Measurements from ENCODE around the gene MINK1.

MINK1 gene

GRCh38 chr17:4940555-4941318 lies 107.6 kb downstream of the MINK1 start:
- H3K9me3 ChIP-seq (ENCODE audit: control insufficient read depth, insufficient read depth, low read length), result no peaks in the 10 kb centered on the region
- no peaks in the 10 kb centered on the region for H3K27me3 ChIP-seq (ENCODE audit: control insufficient read depth, insufficient read depth, low read length)
- no CpG with 5 or more reads among the region's 29 CpGs for WGBS (ENCODE audit: insufficient coverage, insufficient read length)

GRCh38 chr17:4941319-4941610 lies 108.1 kb downstream of the MINK1 start:
- Histone ChIP-seq H3K36me3 (ENCODE audit: control insufficient read depth, insufficient read depth, low read length) (peaks cover 27% of the 10 kb centered on the region; the same call in 1 of the 2 replicates), H3K27me3 (ENCODE audit: control insufficient read depth, insufficient read depth, low read length) (no peaks in the 10 kb centered on the region), H3K4me1 (ENCODE audit: control insufficient read depth, insufficient read depth, low read length) (peaks cover 8% of the 10 kb centered on the region), H3K4me3 (ENCODE audit: low read length) (peak overlapping the region; percentile 68; the same call in 1 of the 2 replicates), H3K9me3 (ENCODE audit: control insufficient read depth, insufficient read depth, low read length) (no peaks in the 10 kb centered on the region), H3K27ac (ENCODE audit: low read length) (no peak overlapping the region)
- WGBS (ENCODE audit: insufficient coverage, insufficient read length), result no CpG with 5 or more reads among the region's 4 CpGs
- DNase-seq (ENCODE audit: low read depth, low spot score), result no peak

More at GRCh38 chr17:4940555-4941318, 107.6 kb downstream of the MINK1 start:
- no peak overlapping the region for H3K27ac ChIP-seq (ENCODE audit: low read length)
- DNase-seq (ENCODE audit: low read depth, low spot score), result no peak
- peaks cover 21% of the 10 kb centered on the region; the same call in 1 of the 2 replicates for H3K36me3 ChIP-seq (ENCODE audit: control insufficient read depth, insufficient read depth, low read length)
- H3K4me3 ChIP-seq (ENCODE audit: low read length), result peak overlapping the region; percentile 68
- peaks cover 6% of the 10 kb centered on the region for H3K4me1 ChIP-seq (ENCODE audit: control insufficient read depth, insufficient read depth, low read length)

GRCh38 chr17:4942760-4943508 lies 109.8 kb downstream of the MINK1 start:
- WGBS (ENCODE audit: insufficient coverage, insufficient read length), result no CpG with 5 or more reads among the region's 13 CpGs
- H3K36me3 ChIP-seq (ENCODE audit: control insufficient read depth, insufficient read depth, low read length), result peaks cover 30% of the 10 kb centered on the region
- DNase-seq (ENCODE audit: low read depth, low spot score), result no peak
- H3K27me3 ChIP-seq (ENCODE audit: control insufficient read depth, insufficient read depth, low read length), result no peaks in the 10 kb centered on the region
- H3K4me1 ChIP-seq (ENCODE audit: control insufficient read depth, insufficient read depth, low read length), result peaks cover 8% of the 10 kb centered on the region
- no peaks in the 10 kb centered on the region for H3K9me3 ChIP-seq (ENCODE audit: control insufficient read depth, insufficient read depth, low read length)
- H3K27ac ChIP-seq (ENCODE audit: low read length), result no peak overlapping the region
- H3K4me3 ChIP-seq (ENCODE audit: low read length), result no peak overlapping the region

GRCh38 chr17:4944163-4944553 lies 111.0 kb downstream of the MINK1 start:
- peaks cover 26% of the 10 kb centered on the region for H3K36me3 ChIP-seq (ENCODE audit: control insufficient read depth, insufficient read depth, low read length)
- no peak overlapping the region for H3K27ac ChIP-seq (ENCODE audit: low read length)
- no peak overlapping the region for H3K4me3 ChIP-seq (ENCODE audit: low read length)

GRCh38 chr17:4944554-4945175 lies 111.5 kb downstream of the MINK1 start:
- DNase-seq (ENCODE audit: low read depth, low spot score), result no peak
- Histone ChIP-seq H3K27ac (ENCODE audit: low read length) (no peak overlapping the region), H3K27me3 (ENCODE audit: control insufficient read depth, insufficient read depth, low read length) (no peaks in the 10 kb centered on the region), H3K4me1 (ENCODE audit: control insufficient read depth, insufficient read depth, low read length) (peaks cover 3% of the 10 kb centered on the region; the same call in 1 of the 2 replicates), H3K9me3 (ENCODE audit: control insufficient read depth, insufficient read depth, low read length) (no peaks in the 10 kb centered on the region), H3K36me3 (ENCODE audit: control insufficient read depth, insufficient read depth, low read length) (peaks cover 26% of the 10 kb centered on the region), H3K4me3 (ENCODE audit: low read length) (no peak overlapping the region)
- WGBS (ENCODE audit: insufficient coverage, insufficient read length), result no CpG with 5 or more reads among the region's 8 CpGs

More at GRCh38 chr17:4944163-4944553, 111.0 kb downstream of the MINK1 start:
- DNase-seq (ENCODE audit: low read depth, low spot score), result no peak
- Histone ChIP-seq H3K9me3 (ENCODE audit: control insufficient read depth, insufficient read depth, low read length) (no peaks in the 10 kb centered on the region), H3K4me1 (ENCODE audit: control insufficient read depth, insufficient read depth, low read length) (peaks cover 3% of the 10 kb centered on the region; the same call in 1 of the 2 replicates), H3K27me3 (ENCODE audit: control insufficient read depth, insufficient read depth, low read length) (no peaks in the 10 kb centered on the region)
- WGBS (ENCODE audit: insufficient coverage, insufficient read length), result no CpG with 5 or more reads among the region's 3 CpGs

- no peak for DNase-seq (ENCODE audit: low read depth, low spot score)
- 100% methylated on average over 1 of the region's 7 CpGs for WGBS (ENCODE audit: insufficient coverage, insufficient read length)
- H3K36me3 ChIP-seq (ENCODE audit: control insufficient read depth, insufficient read depth, low read length), result peaks cover 26% of the 10 kb centered on the region
- H3K27ac ChIP-seq (ENCODE audit: low read length), result no peak overlapping the region
- no peaks in the 10 kb centered on the region for H3K27me3 ChIP-seq (ENCODE audit: control insufficient read depth, insufficient read depth, low read length)
- H3K9me3 ChIP-seq (ENCODE audit: control insufficient read depth, insufficient read depth, low read length), result no peaks in the 10 kb centered on the region
- H3K4me3 ChIP-seq (ENCODE audit: low read length), result no peak overlapping the region
- peaks cover 3% of the 10 kb centered on the region; the same call in 1 of the 2 replicates for H3K4me1 ChIP-seq (ENCODE audit: control insufficient read depth, insufficient read depth, low read length)
These were observed 112.2 kb downstream of the MINK1 start for GRCh38 chr17:4945176-4945943.

GRCh38 chr17:4945944-4946280 lies 112.8 kb downstream of the MINK1 start:
- peaks cover 26% of the 10 kb centered on the region for H3K36me3 ChIP-seq (ENCODE audit: control insufficient read depth, insufficient read depth, low read length)
- no peak for DNase-seq (ENCODE audit: low read depth, low spot score)

GRCh38 chr17:4946312-4946976 lies 113.3 kb downstream of the MINK1 start:
- Histone ChIP-seq H3K27me3 (ENCODE audit: control insufficient read depth, insufficient read depth, low read length) (no peaks in the 10 kb centered on the region), H3K4me3 (ENCODE audit: low read length) (peak overlapping the region; percentile 70; the same call in 1 of the 2 replicates), H3K27ac (ENCODE audit: low read length) (no peak overlapping the region), H3K36me3 (ENCODE audit: control insufficient read depth, insufficient read depth, low read length) (peaks cover 26% of the 10 kb centered on the region), H3K9me3 (ENCODE audit: control insufficient read depth, insufficient read depth, low read length) (no peaks in the 10 kb centered on the region), H3K4me1 (ENCODE audit: control insufficient read depth, insufficient read depth, low read length) (peaks cover 5% of the 10 kb centered on the region; the same call in 1 of the 2 replicates)
- WGBS (ENCODE audit: insufficient coverage, insufficient read length), result no CpG with 5 or more reads among the region's 16 CpGs
- DNase-seq (ENCODE audit: low read depth, low spot score), result no peak

More at GRCh38 chr17:4945944-4946280, 112.8 kb downstream of the MINK1 start:
- Histone ChIP-seq H3K27ac (ENCODE audit: low read length) (no peak overlapping the region), H3K27me3 (ENCODE audit: control insufficient read depth, insufficient read depth, low read length) (no peaks in the 10 kb centered on the region), H3K4me1 (ENCODE audit: control insufficient read depth, insufficient read depth, low read length) (peaks cover 3% of the 10 kb centered on the region; the same call in 1 of the 2 replicates), H3K9me3 (ENCODE audit: control insufficient read depth, insufficient read depth, low read length) (no peaks in the 10 kb centered on the region), H3K4me3 (ENCODE audit: low read length) (no peak overlapping the region)
- WGBS (ENCODE audit: insufficient coverage, insufficient read length), result no CpG with 5 or more reads among the region's 4 CpGs

- no peak overlapping the region for H3K27ac ChIP-seq (ENCODE audit: low read length)
- H3K27me3 ChIP-seq (ENCODE audit: control insufficient read depth, insufficient read depth, low read length), result no peaks in the 10 kb centered on the region
- peaks cover 5% of the 10 kb centered on the region; the same call in 1 of the 2 replicates for H3K4me1 ChIP-seq (ENCODE audit: control insufficient read depth, insufficient read depth, low read length)
- DNase-seq (ENCODE audit: low read depth, low spot score), result no peak
- peaks cover 26% of the 10 kb centered on the region for H3K36me3 ChIP-seq (ENCODE audit: control insufficient read depth, insufficient read depth, low read length)
- no CpG with 5 or more reads among the region's 7 CpGs for WGBS (ENCODE audit: insufficient coverage, insufficient read length)
- no peaks in the 10 kb centered on the region for H3K9me3 ChIP-seq (ENCODE audit: control insufficient read depth, insufficient read depth, low read length)
- H3K4me3 ChIP-seq (ENCODE audit: low read length), result peak overlapping the region; percentile 70; the same call in 1 of the 2 replicates
These were observed 113.9 kb downstream of the MINK1 start for GRCh38 chr17:4947010-4947410.

All from iPS DF 6.9 (cell line).